GM11168 (cell line): ENCODE results near the gene COL13A1.

Experiments used
- in situ Hi-C: fragments of 300-500 bp; cut with MboI; formaldehyde crosslinking; loops from one replicate; pipeline ENCODE4 v1.12.0; 2022; ENCODE audit warnings: low sequenced_read_pairs; ENCODE audit not compliant: unreplicated experiment

Gene COL13A1

GRCh38 chr10:69899727-69900595 lies 98.3 kb downstream of the COL13A1 start:
- in situ Hi-C loops, result no loop called here

GRCh38 chr10:69901022-69901421 lies 99.3 kb downstream of the COL13A1 start:
- in situ Hi-C loops, result no loop called here

- in situ Hi-C loops, result no loop called here
These were observed 100.2 kb downstream of the COL13A1 start for GRCh38 chr10:69901628-69902505.

- in situ Hi-C loops, result no loop called here
These were observed 101.3 kb downstream of the COL13A1 start for GRCh38 chr10:69902835-69903535.

- in situ Hi-C loops, result no loop called here
These were observed 102.8 kb downstream of the COL13A1 start for GRCh38 chr10:69904533-69904932.

- in situ Hi-C loops, result no loop called here
These were observed 104.7 kb downstream of the COL13A1 start for GRCh38 chr10:69906425-69906824.

- in situ Hi-C loops, result no loop called here
These were observed 105.8 kb downstream of the COL13A1 start for GRCh38 chr10:69907517-69907916.

GRCh38 chr10:69908124-69908523 lies 106.4 kb downstream of the COL13A1 start:
- in situ Hi-C loops, result no loop called here

- in situ Hi-C loops, result no loop called here
These were observed 108.9 kb downstream of the COL13A1 start for GRCh38 chr10:69910561-69910960.

GRCh38 chr10:69911613-69912528 lies 110.2 kb downstream of the COL13A1 start:
- in situ Hi-C loops, result no loop called here

GRCh38 chr10:69912589-69912988 lies 110.9 kb downstream of the COL13A1 start:
- in situ Hi-C loops, result no loop called here

GRCh38 chr10:69913606-69914382 lies 112.1 kb downstream of the COL13A1 start:
- in situ Hi-C loops, result no loop called here

GRCh38 chr10:69914398-69915214 lies 112.9 kb downstream of the COL13A1 start:
- in situ Hi-C loops, result no loop called here

GRCh38 chr10:69915215-69915560 lies 113.5 kb downstream of the COL13A1 start:
- in situ Hi-C loops, result no loop called here

- in situ Hi-C loops, result no loop called here
These were observed 114.4 kb downstream of the COL13A1 start for GRCh38 chr10:69916118-69916517.

GRCh38 chr10:69918036-69918435 lies 116.3 kb downstream of the COL13A1 start:
- in situ Hi-C loops, result no loop called here

- in situ Hi-C loops, result no loop called here
These were observed 117.5 kb downstream of the COL13A1 start for GRCh38 chr10:69919250-69919649.

- in situ Hi-C loops, result no loop called here
These were observed 123.4 kb downstream of the COL13A1 start for GRCh38 chr10:69925111-69925510.
